Measurements from ENCODE around the gene OR56B1. TPM values are rescaled to one million over a fixed set of nuclear protein-coding genes. Genes with fewer than 3 reads are reported as not detected.

OR56B1 gene
- total and polyA plus RNA-seq, 2 of the 13 experiments (the other 11 are each of a cell fraction or from before 2014, with no cell fraction given), result not detected

- in situ Hi-C loops (cut with HindIII; ENCODE audit: extremely low pct_ligation_motif_present, low pct_unique_long_range_greater_than_20kb) (no loop called here), intact Hi-C loops (cut with micrococcal nuclease; ENCODE audit: unreplicated experiment) (no loop called here)
- Histone ChIP-seq H3K9me3 (ENCODE audit: low read length) (no peaks in the 10 kb centered on the region), H3K4me2 (ENCODE audit: low read depth, low read length) (no peak overlapping the region), H4K20me1 (ENCODE audit: insufficient read depth, low read length) (no peaks in the 10 kb centered on the region), H3K9ac (ENCODE audit: insufficient read depth, low read depth, low read length) (no peak overlapping the region), H3K27ac (ENCODE audit: extremely low read length, insufficient read depth, low read length) (no peak overlapping the region), H3K27me3 (ENCODE audit: control insufficient read depth in 1 of 2, insufficient read depth in 2 of 2, low read length in 2 of 2) (no peaks in the 10 kb centered on the region; a peak in 1 of 5 replicates), H3K36me3 (replicated peaks in 1 of 2; ENCODE audit: control insufficient read depth in 1 of 2, insufficient read depth in 2 of 2, low read length in 2 of 2) (no peaks in the 10 kb centered on the region), H3K4me1 (ENCODE audit: insufficient read depth, low read length) (peaks cover 9% of the 10 kb centered on the region), H3K79me2 (ENCODE audit: insufficient read depth, low read length) (no peaks in the 10 kb centered on the region), H2AFZ (ENCODE audit: low read length) (no peak overlapping the region), H3K4me3 (replicated peaks in 1 of 3; ENCODE audit: insufficient read depth in 1 of 3, low read depth in 2 of 3, low read length in 3 of 3) (no peak overlapping the region)
- CTCF ChIA-PET (ENCODE audit: low intra/inter-chr PET ratio, low total read pairs), result no interaction called here
- 11% methylated on average over 1 of the region's 1 CpG for WGBS (ENCODE audit: low lambda C conversion rate)
- BruUV-seq (replicated peaks), result no TSS peak
- POLR2A ChIA-PET, result no interaction called here
- DNase-seq (ENCODE audit: low spot score) (no peak), ATAC-seq (no peak), FAIRE-seq (no peak)
- no peak for TF ChIP-seq CERS6 (CRISPR knock-in tag; IDR thresholded peaks at IDR 0.05)
- TF ChIP-seq RCOR2 (CRISPR knock-in tag; IDR thresholded peaks at IDR 0.05), result no peak
- TF ChIP-seq GABPB1 (CRISPR knock-in tag; IDR thresholded peaks at IDR 0.05), result no peak
- no peak for TF ChIP-seq ZNF790 (CRISPR knock-in tag; IDR thresholded peaks at IDR 0.05; ENCODE audit: borderline replicate concordance)
- TF ChIP-seq RBM22 (optimal IDR thresholded peaks at IDR 0.05; ENCODE audit: low read length), result no peak
- TF ChIP-seq ZNF784 (CRISPR knock-in tag; IDR thresholded peaks at IDR 0.05; ENCODE audit: borderline replicate concordance), result no peak
- TF ChIP-seq ZBTB14 (CRISPR knock-in tag; IDR thresholded peaks at IDR 0.05), result no peak
- TF ChIP-seq KLF16 (CRISPR knock-in tag; IDR thresholded peaks at IDR 0.05), result no peak
- TF ChIP-seq ZNF350 (CRISPR knock-in tag; IDR thresholded peaks at IDR 0.05; ENCODE audit: borderline replicate concordance, low read depth), result no peak
- no peak for TF ChIP-seq SAFB2 (CRISPR knock-in tag; IDR thresholded peaks at IDR 0.05; ENCODE audit: borderline replicate concordance, low read depth)
- no peak for TF ChIP-seq ZNF768 (CRISPR knock-in tag; IDR thresholded peaks at IDR 0.05)
- TF ChIP-seq EZH2 (conservative IDR thresholded peaks at IDR 0.05; ENCODE audit: low read depth, low read length), result no peak
- TF ChIP-seq FIP1L1 (IDR thresholded peaks at IDR 0.05; ENCODE audit: borderline replicate concordance, insufficient read depth, low read depth, low read length), result no peak
- TF ChIP-seq IRF2 (CRISPR knock-in tag; IDR thresholded peaks at IDR 0.05), result no peak
- no peak for TF ChIP-seq ZNF883 (CRISPR knock-in tag; IDR thresholded peaks at IDR 0.05; ENCODE audit: not compliant biosample characterization)
Observed at GRCh38 chr11:5726351-5726750, 9.9 kb upstream of the OR56B1 start.

Measured in HepG2 (cell line).